GM12891 (cell line): Measurements from ENCODE around the gene LHB.

Experiments
- PAX5 ChIP-seq: IDR thresholded peaks from 2 replicates; pipeline ENCODE4 v1.6.1; 2011; ENCODE audit warnings: low read length, moderate library complexity, mild to moderate bottlenecking; ENCODE audit not compliant: insufficient read depth, severe bottlenecking
- POLR2A ChIP-seq: IDR thresholded peaks from 2 replicates; pipeline ENCODE4 v1.6.1; 2011; ENCODE audit warnings: low read depth, low read length, control low read depth
- POLR2AphosphoS5 ChIP-seq: IDR thresholded peaks from 2 replicates; pipeline ENCODE4 v1.6.1; 2011; ENCODE audit warnings: low read depth, low read length, control low read depth
- POU2F2 ChIP-seq: IDR thresholded peaks from 2 replicates; pipeline ENCODE4 v1.6.1; 2011; ENCODE audit warnings: low read depth, mild to moderate bottlenecking, control low read depth, low read length, moderate library complexity
- SPI1 ChIP-seq: IDR thresholded peaks from 2 replicates; pipeline ENCODE4 v1.6.1; 2011; ENCODE audit warnings: low read depth, low read length, control low read depth
- TAF1 ChIP-seq: IDR thresholded peaks from 2 replicates; pipeline ENCODE4 v1.6.1; 2011; ENCODE audit warnings: low read depth, low read length, control low read depth

DNA sequence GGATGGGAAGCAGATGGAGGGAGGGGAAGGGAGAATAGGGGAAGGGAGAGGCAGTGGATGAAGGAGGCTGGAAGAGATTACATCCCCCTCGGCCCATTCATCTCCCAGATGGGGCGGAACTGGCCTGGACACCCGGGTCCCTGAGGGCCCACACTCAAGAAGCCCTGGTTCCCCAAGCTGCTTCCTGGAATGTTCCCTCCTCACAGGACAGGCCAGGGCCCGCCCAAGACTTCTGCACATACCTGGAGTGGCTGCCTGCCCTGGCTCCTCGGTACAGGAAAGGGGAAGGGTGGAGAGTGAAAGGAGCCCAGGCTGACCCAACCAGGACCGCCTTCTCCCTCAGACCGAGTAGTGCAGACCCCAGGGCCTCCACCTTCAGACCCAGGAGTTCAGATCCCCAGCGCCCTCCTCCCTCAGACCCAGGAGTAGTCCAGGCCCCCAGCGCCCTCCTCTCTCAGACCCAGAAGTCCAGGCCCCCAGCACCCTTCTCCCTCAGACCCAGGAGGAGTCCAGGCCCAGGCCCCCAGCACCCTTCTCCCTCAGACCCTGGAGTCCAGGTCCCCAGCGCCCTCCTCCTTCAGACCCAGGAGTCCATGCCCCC lies 47.2 kb upstream of the LHB start:
- TF ChIP-seq POLR2AphosphoS5 (no peak), POLR2A (no peak), SPI1 (no peak), POU2F2 (no peak), PAX5 (no peak), TAF1 (no peak)
